Measurements from ENCODE around the gene ACBD6.

ACBD6 gene

GRCh38 chr1:180257486-180257885 is 244.9 kb downstream of the ACBD6 start:
- no peak for TF ChIP-seq CTCF (IDR thresholded peaks at IDR 0.05)

- no peak for TF ChIP-seq CTCF (IDR thresholded peaks at IDR 0.05)
Measured at GRCh38 chr1:180257028-180257386, 245.4 kb downstream of the ACBD6 start.

GRCh38 chr1:180256341-180257027 is 245.9 kb downstream of the ACBD6 start:
- TF ChIP-seq CTCF (IDR thresholded peaks at IDR 0.05): no peak

- no peak for TF ChIP-seq CTCF (IDR thresholded peaks at IDR 0.05)
Measured at GRCh38 chr1:180255536-180256340, 246.6 kb downstream of the ACBD6 start.

- TF ChIP-seq CTCF (IDR thresholded peaks at IDR 0.05): no peak
Measured at GRCh38 chr1:180254854-180255253, 247.5 kb downstream of the ACBD6 start.

GRCh38 chr1:180254496-180254819 is 247.9 kb downstream of the ACBD6 start:
- no peak for TF ChIP-seq CTCF (IDR thresholded peaks at IDR 0.05)

- TF ChIP-seq CTCF (IDR thresholded peaks at IDR 0.05): no peak
Measured at GRCh38 chr1:180253585-180254495, 248.5 kb downstream of the ACBD6 start.
